Fibroblast of mammary gland (primary cell): ENCODE data around the gene ZNF45.

Source experiments
- DNase-seq: peaks from one replicate; pipeline ENCODE4 v3.0.0-alpha.2; 2010; ENCODE audit warnings: low read depth
- H3K4me3 ChIP-seq: 2 replicates; pipeline ENCODE4 v1.5.1; 2011; ENCODE audit warnings: low read depth, mild to moderate bottlenecking, low read length, moderate library complexity; ENCODE audit not compliant: control insufficient read depth
- TF ChIP-seq, protein P1 (sequence below): conservative IDR thresholded peaks from 2 replicates; pipeline ENCODE4 v1.5.1; 2011; ENCODE audit warnings: low read depth, low read length, inconsistent platforms; ENCODE audit not compliant: control insufficient read depth, insufficient read depth

ZNF45 gene

DNA sequence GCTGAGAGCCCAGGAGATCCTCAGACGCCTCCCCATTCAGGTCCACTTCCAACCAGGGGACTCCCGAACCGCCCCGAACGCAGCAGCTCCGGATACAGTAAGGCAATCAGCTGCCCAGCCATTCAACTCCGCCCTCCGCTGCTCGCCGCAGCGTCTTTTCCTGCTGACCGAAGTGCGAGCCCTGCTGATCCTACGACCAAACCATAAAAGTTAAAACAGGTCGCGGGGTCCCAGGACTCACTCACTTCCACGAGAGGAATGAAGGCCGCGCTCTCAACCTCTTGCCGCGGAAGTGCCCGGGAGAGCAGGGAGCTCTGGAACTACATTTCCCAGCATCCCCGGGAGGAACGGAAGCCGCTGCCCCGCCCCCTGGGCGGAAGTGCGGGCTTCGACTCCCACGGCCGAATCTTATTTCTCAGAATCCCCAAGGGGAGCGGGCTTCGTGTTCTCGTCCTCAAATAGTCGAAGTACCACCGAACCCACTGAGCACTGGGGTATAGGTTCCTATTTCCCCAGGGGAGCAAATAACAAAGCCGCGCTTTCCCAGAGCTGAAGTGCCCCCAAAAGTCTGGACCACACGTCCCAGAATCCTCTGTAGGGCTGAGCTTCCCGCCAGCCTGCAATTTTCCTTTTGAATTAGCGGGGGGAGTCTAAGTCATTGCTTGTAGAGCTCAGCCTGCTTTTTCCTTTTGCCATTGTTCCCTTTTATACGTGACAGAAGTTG, at the start of gene ZNF45:
TSS of gene ZNF45 (minus strand) at position 298 of the 724 bp plus-strand sequence. CDS start 13,097 bp downstream, outside the sequence.
- peak; percentile 83 for DNase-seq
- TF ChIP-seq, protein P1, sequence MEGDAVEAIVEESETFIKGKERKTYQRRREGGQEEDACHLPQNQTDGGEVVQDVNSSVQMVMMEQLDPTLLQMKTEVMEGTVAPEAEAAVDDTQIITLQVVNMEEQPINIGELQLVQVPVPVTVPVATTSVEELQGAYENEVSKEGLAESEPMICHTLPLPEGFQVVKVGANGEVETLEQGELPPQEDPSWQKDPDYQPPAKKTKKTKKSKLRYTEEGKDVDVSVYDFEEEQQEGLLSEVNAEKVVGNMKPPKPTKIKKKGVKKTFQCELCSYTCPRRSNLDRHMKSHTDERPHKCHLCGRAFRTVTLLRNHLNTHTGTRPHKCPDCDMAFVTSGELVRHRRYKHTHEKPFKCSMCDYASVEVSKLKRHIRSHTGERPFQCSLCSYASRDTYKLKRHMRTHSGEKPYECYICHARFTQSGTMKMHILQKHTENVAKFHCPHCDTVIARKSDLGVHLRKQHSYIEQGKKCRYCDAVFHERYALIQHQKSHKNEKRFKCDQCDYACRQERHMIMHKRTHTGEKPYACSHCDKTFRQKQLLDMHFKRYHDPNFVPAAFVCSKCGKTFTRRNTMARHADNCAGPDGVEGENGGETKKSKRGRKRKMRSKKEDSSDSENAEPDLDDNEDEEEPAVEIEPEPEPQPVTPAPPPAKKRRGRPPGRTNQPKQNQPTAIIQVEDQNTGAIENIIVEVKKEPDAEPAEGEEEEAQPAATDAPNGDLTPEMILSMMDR = no peak
- peak within 1 kb of the TSS; percentile 85 for H3K4me3 ChIP-seq

DNA sequence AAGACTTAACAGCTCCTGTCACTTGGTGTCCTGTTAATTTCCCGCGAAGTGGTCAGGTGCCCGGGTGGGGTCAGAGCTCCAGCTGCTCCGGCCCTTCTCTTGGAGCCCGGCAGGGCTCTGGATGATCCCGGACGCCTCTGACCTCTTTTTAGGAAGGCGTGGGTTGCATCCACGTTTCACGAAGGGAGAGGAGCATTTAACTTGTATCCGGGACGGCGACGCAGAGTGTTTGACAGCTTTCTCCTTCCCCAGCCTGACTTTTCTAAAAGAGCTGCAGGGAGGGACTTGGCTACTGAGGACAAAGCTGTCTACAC, 49.6 kb upstream of the ZNF45 start:
- TF ChIP-seq, protein P1 = no peak
- H3K4me3 ChIP-seq = peak overlapping the region; percentile 98
- DNase-seq = no peak

DNA sequence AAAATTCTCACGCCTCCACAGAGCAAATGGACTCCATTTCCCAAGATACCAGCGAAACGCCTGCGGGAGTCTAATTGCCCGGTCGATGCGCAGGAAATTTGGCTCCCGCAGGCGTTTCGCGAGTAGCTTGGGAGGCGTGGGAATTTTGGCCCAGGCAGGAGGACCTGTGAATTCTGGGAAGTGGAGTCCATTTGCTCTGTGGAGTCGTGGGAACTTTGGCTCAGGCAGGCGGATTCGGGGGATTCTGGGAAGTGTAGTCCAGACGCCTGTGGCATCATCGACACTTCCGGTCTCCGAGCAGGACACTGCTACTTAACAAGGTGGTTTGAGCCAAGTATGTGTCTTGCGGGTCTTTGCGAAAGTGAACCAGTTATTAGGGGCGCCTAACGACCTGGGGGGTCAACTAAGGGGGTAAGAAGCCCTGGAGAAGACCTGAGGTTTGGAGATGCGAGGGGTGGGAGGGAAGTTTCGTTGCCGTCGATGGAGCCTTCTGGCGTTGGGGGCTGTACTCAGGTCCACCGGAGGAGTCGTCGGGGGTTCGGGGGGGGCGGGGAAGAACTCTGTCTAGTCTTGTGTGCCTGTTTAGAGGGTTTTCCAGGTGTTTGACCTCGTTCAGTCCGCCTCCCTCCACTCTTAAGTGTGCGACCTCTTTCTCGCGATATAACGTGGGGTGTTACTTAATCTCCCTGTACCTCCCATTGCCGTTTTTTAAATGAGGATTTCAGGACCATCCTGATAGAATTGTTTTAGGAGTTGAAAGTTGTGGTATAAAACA, 49.0 kb upstream of the ZNF45 start, which contains the start of gene ZNF155:
TSS of gene ZNF155 (plus strand) at position 277 of the 775 bp plus-strand sequence. CDS start 4,356 bp downstream, outside the sequence.
- peak; percentile 97 for DNase-seq
- peak within 1 kb of the TSS; percentile 98 for H3K4me3 ChIP-seq
- TF ChIP-seq, protein P1 = no peak

DNA sequence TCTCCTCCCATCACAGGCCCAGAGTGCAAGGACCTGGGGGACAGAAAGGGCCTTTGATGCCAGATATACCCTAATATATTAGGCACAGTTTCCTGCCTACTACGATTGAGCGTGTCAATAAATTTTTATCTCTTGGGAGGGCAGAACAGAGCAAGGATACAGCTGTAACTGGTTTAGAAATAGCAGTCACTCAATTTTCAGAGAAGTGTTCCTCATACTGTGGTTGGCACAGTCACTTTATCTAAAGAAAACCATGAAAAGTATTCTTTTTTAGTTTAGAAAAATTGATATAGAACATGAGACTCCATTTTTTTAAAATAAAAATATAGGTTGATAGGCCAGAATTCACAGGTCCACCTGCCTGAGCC, 48.4 kb upstream of the ZNF45 start:
- peak overlapping the region; percentile 25 for H3K4me3 ChIP-seq
- TF ChIP-seq, protein P1 = no peak
- DNase-seq = no peak

DNA sequence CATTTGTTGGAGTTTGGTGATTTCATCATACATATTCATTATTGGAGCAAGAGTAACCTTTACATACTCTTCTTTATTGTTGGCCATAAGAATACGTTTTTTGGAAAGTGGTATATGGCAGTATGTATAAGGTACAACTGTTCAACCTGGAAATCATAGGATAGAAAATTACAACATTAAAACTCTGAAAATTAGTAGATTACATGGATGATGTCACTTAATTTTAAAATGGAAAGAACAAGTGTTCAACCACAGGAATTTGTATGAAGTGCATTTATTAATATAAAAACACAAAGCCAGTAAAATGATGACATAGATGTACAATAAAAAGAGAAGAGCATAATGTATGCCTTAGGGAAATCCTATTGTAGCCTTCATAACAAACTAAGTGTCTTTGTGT, 41.6 kb upstream of the ZNF45 start:
- no peak overlapping the region for H3K4me3 ChIP-seq
- TF ChIP-seq, protein P1 = no peak
- no peak for DNase-seq

DNA sequence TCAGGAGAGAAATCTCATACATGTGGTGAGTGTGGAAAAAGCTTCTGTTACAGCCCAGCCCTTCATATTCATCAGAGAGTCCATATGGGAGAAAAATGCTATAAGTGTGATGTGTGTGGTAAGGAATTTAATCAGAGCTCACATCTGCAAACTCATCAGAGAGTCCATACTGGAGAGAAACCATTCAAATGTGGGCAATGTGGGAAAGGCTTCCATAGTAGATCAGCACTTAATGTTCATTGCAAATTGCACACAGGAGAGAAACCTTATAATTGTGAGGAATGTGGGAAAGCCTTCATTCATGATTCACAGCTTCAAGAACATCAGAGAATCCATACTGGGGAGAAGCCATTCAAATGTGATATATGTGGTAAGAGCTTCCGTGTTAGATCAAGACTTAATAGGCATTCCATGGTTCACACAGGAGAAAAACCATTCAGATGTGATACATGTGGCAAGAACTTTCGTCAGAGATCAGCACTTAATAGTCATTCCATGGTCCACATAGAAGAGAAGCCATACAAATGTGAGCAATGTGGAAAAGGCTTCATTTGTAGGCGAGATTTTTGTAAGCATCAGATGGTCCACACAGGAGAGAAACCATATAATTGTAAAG, 31.1 kb upstream of the ZNF45 start:
- H3K4me3 ChIP-seq = no peak overlapping the region
- DNase-seq = peak; percentile 14

More for the DNA sequence above, 31.1 kb upstream of the ZNF45 start:
- TF ChIP-seq, protein P1 = no peak
